Activated CD4-positive, alpha-beta T cell treated with anti-CD3 and anti-CD28 coated beads for 36 hours (primary cell): ENCODE measurements around the gene IGFL2. TPM values are rescaled to one million over a fixed set of nuclear protein-coding genes. Genes with fewer than 3 reads are reported as not detected.
"Not testable (repeated sequence)": the region's sequence is repeated elsewhere in the genome, so short reads cannot be mapped to it uniquely, and the experiment has no call there.

Source experiments
- ATAC-seq: fragments of 200-7000 bp; cut with Tn5 transposase; one replicate; pipeline ENCODE4 v1.10.0; 2021; ENCODE audit warnings: mild to moderate bottlenecking, moderate library complexity
- CTCF ChIA-PET: fragments of 350-600 bp; sonication (Branson Sonifier 250); formaldehyde crosslinking; loops from one replicate; lab custom pipeline; 2021; ENCODE audit warnings: antibody characterized with exemption; lab: Charles Lee
- POLR2A ChIA-PET: fragments of 350-600 bp; sonication (Branson Sonifier 250); formaldehyde crosslinking; loops from one replicate; lab custom pipeline; 2021; ENCODE audit warnings: antibody characterized with exemption, inconsistent platforms; lab: Charles Lee
- DNase-seq: peaks from one replicate; pipeline ENCODE4 v3.0.0-alpha.2; 2020
- H3K27ac Mint-ChIP-seq: one replicate; pipeline ENCODE4 v1.8.0; 2021; ENCODE audit warnings: mixed read lengths
- H3K27me3 Mint-ChIP-seq: one replicate; pipeline ENCODE4 v1.8.0; 2021; ENCODE audit warnings: mixed read lengths
- H3K36me3 Mint-ChIP-seq: one replicate; pipeline ENCODE4 v1.8.0; 2021; ENCODE audit warnings: low read depth, mixed read lengths
- H3K4me1 Mint-ChIP-seq: one replicate; pipeline ENCODE4 v1.8.0; 2021; ENCODE audit warnings: mixed read lengths
- H3K4me3 Mint-ChIP-seq: one replicate; pipeline ENCODE4 v1.8.0; 2021; ENCODE audit warnings: mild to moderate bottlenecking, moderate library complexity, mixed read lengths
- H3K9me3 Mint-ChIP-seq: one replicate; pipeline ENCODE4 v1.8.0; 2021; ENCODE audit warnings: low read depth, mixed read lengths
- intact Hi-C, 2 experiments: fragments of 100-400 bp; cut with DNase I in 1 of 2; cut with micrococcal nuclease in 1 of 2; formaldehyde crosslinking; loops; one replicate each; pipeline versions ENCODE4 v1.14.2 to v1.15.1; 2022 to 2024; cut with DNase I, micrococcal nuclease
- total RNA-seq, 2 experiments: library from RNA; stranded (reverse); gene quantifications; one replicate each; pipeline ENCODE4 v1.2.3, GENCODE V29; 2021

The IGFL2 gene
- total RNA-seq, 2 experiments from 2014 or later, result not detected

DNA sequence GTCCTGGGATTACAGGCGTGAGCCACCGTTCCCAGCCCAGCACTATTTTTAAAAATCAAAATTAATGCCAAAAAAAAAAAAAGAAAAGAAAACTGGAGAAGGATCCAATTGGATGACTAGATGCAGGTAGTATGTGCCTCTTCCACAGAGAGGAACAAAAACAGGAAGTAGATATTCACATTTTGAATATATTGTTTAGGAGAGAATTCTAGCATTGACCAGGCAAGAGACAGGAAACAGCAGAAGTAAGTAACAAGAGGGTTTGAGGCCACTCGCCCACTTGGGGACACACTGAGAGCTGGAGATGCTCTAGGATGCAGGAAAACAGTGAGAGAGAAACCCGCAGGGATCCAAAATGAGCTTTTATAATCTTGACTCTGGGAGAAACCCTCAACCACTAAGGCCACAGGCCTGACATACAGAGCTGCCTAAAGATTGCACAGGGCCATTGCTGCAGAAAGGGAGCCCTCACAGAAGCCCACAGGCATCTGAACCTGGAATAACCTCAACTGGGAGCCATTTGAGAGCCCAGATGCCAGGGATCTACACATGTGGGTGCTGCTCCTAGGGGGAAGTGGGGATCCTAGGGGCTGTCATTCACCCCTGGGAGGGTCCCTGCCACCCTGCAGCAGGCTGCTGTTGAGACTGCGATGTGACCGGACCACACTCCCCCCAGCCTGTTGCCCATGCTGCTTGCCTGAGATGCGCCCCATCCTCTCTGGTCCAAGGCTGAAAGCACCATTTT is 28.2 kb downstream of the IGFL2 start:
- no peaks in the 10 kb centered on the region for H3K9me3 Mint-ChIP-seq
- no peak overlapping the region for H3K27ac Mint-ChIP-seq
- ChIA-PET CTCF (interaction anchor here (0.6 to 1.4 kb wide), 2 partner anchors 93 to 339 kb away, joined by 3 read pairs; no protein-coding TSS in a partner anchor), POLR2A (interaction anchor here (0.6 kb wide), 1 partner anchor 768 kb away, joined by 3 read pairs; no protein-coding TSS in a partner anchor)
- H3K4me1 Mint-ChIP-seq, result peaks cover 6% of the 10 kb centered on the region
- intact Hi-C loops, result no loop called here
- no peak overlapping the region for H3K4me3 Mint-ChIP-seq
- DNase-seq (no peak), ATAC-seq (no peak)
- no peaks in the 10 kb centered on the region for H3K36me3 Mint-ChIP-seq
- peaks cover 39% of the 10 kb centered on the region for H3K27me3 Mint-ChIP-seq

GRCh38 chr19:46179076-46179759 is 31.2 kb downstream of the IGFL2 start:
- H3K36me3 Mint-ChIP-seq, result no peaks in the 10 kb centered on the region
- H3K27me3 Mint-ChIP-seq, result peaks cover 44% of the 10 kb centered on the region
- ChIA-PET POLR2A (no interaction called here), CTCF (interaction anchor here (0.7 kb wide), 1 partner anchor 135 kb away, joined by 3 read pairs; no protein-coding TSS in a partner anchor)
- no peak overlapping the region for H3K27ac Mint-ChIP-seq
- no peaks in the 10 kb centered on the region for H3K9me3 Mint-ChIP-seq
- ATAC-seq, result no peak
- no peak for DNase-seq
- H3K4me1 Mint-ChIP-seq, result peaks cover 12% of the 10 kb centered on the region
- H3K4me3 Mint-ChIP-seq, result no peak overlapping the region
- intact Hi-C loops, result no loop called here

DNA sequence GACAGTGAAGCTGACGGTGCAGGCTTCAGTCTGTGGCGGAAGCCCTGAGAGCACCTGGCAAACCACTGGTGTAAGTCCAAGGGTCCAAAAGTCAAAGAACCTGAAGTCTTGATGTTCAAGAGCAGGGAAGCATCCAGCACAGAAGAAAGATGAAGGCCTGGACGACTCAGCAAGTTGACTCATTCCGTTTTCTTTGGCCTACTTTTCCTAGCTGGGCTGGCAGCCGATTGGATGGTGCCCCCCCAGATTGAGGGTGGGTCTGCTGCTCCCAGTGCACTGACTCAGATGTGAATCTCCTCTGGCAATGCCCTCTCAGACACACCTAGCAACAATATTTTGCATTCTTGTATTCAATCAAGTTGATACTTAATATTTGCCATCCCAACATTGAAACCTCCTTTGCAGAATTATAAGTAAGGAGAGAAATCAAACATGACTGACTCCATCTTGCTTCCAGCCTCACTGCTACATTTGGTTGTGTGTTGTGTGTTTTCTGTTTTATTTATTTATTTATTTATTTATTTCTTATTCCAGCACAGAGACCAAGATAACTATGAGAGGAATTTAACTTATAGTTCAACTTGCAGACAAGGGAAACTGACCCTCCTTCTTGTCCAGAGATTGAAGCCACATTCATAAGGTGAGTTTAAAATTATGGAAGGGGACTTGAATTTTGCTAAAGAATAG is 32.8 kb downstream of the IGFL2 start:
- Mint-ChIP-seq H3K36me3 (no peaks in the 10 kb centered on the region), H3K4me3 (no peak overlapping the region), H3K27me3 (peaks cover 38% of the 10 kb centered on the region), H3K27ac (no peak overlapping the region), H3K9me3 (no peaks in the 10 kb centered on the region), H3K4me1 (peaks cover 27% of the 10 kb centered on the region)
- intact Hi-C loops, result loop anchor here in 1 of 2 experiments (1.0 kb wide), 2 partner anchors 33 to 66 kb away; partner anchors contain the start of gene IGFL2
- ChIA-PET CTCF (no interaction called here), POLR2A (no interaction called here)
- no peak for DNase-seq
- ATAC-seq, result no peak

- H3K27ac Mint-ChIP-seq, result no peak overlapping the region
- H3K4me1 Mint-ChIP-seq, result peaks cover 27% of the 10 kb centered on the region
- POLR2A ChIA-PET, result no interaction called here
- ATAC-seq (peak; percentile 91), DNase-seq (peak; percentile 60)
- H3K9me3 Mint-ChIP-seq, result no peaks in the 10 kb centered on the region
- H3K27me3 Mint-ChIP-seq, result peaks cover 37% of the 10 kb centered on the region
- CTCF ChIA-PET, result no interaction called here
- no peaks in the 10 kb centered on the region for H3K36me3 Mint-ChIP-seq
- intact Hi-C loops, result loop anchor here in 1 of 2 experiments (1.0 kb wide), 2 partner anchors 33 to 66 kb away; partner anchors contain the start of gene IGFL2
- no peak overlapping the region for H3K4me3 Mint-ChIP-seq
Observed at GRCh38 chr19:46181388-46181779, 33.3 kb downstream of the IGFL2 start.

- Mint-ChIP-seq H3K9me3 (no peaks in the 10 kb centered on the region), H3K27ac (no peak overlapping the region), H3K4me1 (peaks cover 27% of the 10 kb centered on the region), H3K36me3 (no peaks in the 10 kb centered on the region), H3K27me3 (peaks cover 39% of the 10 kb centered on the region), H3K4me3 (no peak overlapping the region)
- POLR2A ChIA-PET, result no interaction called here
- ATAC-seq, result no peak
- CTCF ChIA-PET, result no interaction called here
- intact Hi-C loops, result no loop called here
- DNase-seq, result no peak
Observed at GRCh38 chr19:46182476-46182875, 34.4 kb downstream of the IGFL2 start.

DNA sequence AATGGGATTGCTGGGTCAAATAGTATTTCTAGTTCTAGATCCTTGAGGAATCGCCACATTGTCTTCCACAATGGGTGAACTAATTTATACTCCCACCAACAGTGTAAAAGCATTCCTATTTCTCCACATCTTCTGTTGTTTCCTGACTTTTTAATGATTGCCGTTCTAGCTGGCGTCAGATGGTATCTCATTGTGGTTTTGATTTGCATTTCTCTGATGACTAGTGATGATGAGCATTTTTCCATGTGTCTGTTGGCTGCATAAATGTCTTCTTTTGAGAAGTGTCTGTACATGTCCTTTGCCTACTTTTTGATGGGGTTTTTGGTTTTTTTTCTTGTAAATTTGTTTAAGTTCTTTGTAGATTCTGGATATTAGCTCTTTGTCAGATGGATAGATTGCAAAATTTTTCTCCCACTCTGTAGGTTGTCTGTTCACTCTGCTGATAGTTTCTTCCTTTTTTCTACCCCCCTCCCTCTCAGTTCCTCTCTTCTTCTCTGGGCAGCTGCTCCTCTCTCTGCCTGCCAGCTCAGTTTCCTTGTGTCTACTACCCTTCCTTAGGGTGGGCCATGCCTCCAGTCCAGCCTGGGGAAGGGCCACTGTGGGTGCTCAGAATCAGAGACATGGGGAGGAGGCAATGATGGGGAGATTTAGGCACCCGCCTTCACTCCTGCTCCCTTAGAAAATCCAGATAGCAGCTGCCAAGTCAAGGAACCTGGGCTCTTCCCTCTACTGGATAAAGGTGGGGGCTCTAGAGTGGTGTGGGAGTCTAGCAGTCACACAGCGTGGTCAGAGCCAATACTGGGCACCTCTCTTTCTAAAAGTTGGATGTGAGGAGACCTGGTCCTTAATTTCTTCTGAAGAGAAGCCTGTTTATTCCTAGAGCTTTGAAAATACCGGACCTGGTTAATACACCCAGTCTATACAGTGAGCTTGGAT is 37.0 kb downstream of the IGFL2 start:
- H3K4me1 Mint-ChIP-seq, result peaks cover 27% of the 10 kb centered on the region
- ChIA-PET CTCF (interaction anchor here (0.6 to 1.4 kb wide), 5 partner anchors 70 to 168 kb away, joined by 3 to 5 read pairs (median 4); no protein-coding TSS in a partner anchor), POLR2A (interaction anchor here (0.6 to 0.7 kb wide), 2 partner anchors 326 to 489 kb away, joined by 3 to 4 read pairs; no protein-coding TSS in a partner anchor)
- H3K27me3 Mint-ChIP-seq, result peaks cover 44% of the 10 kb centered on the region
- H3K36me3 Mint-ChIP-seq, DNase-seq, H3K9me3 Mint-ChIP-seq: not testable (repeated sequence)
- intact Hi-C loops, result loop anchor here in 1 of 2 experiments (1.0 kb wide), 1 partner anchor 107 kb away; no protein-coding TSS in a partner anchor
- peak overlapping the region; percentile 81 for H3K27ac Mint-ChIP-seq
- peak; percentile 45 for ATAC-seq
- peak overlapping the region; percentile 1 for H3K4me3 Mint-ChIP-seq

GRCh38 chr19:46186101-46186716 is 38.2 kb downstream of the IGFL2 start:
- DNase-seq, result no peak
- H3K36me3 Mint-ChIP-seq, result no peaks in the 10 kb centered on the region
- H3K27ac Mint-ChIP-seq, result no peak overlapping the region
- no peaks in the 10 kb centered on the region for H3K9me3 Mint-ChIP-seq
- CTCF ChIA-PET, result interaction anchor here (1.4 kb wide), 1 partner anchor 158 kb away, joined by 5 read pairs; no protein-coding TSS in a partner anchor
- H3K27me3 Mint-ChIP-seq, result peaks cover 51% of the 10 kb centered on the region
- intact Hi-C loops, result no loop called here
- H3K4me3 Mint-ChIP-seq, result no peak overlapping the region
- POLR2A ChIA-PET, result no interaction called here
- H3K4me1 Mint-ChIP-seq, result peaks cover 21% of the 10 kb centered on the region
- no peak for ATAC-seq

DNA sequence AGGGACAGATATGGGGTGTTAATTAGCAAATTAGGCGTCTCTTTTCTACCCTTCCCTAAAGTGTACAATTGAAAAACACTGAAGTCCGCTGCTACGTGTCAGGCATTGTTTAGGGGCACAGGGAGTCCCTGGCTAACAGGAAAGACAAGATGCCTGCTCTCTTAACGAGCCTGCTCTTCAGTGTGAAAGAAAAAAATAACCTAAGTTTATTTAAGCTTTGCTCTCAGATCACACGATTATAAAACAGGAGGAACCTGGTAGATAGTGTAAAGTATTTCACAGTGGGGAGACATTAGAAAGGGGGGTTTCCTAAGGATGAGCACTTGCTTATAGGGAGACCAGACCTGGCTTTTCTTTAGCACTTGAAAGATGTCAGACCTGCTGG is 38.7 kb downstream of the IGFL2 start:
- no peak for DNase-seq
- peaks cover 51% of the 10 kb centered on the region for H3K27me3 Mint-ChIP-seq
- intact Hi-C loops, result no loop called here
- H3K27ac Mint-ChIP-seq, result peak overlapping the region; percentile 37
- ChIA-PET POLR2A (no interaction called here), CTCF (interaction anchor here (0.6 kb wide), 1 partner anchor 107 kb away, joined by 3 read pairs; no protein-coding TSS in a partner anchor)
- H3K4me1 Mint-ChIP-seq, result peaks cover 16% of the 10 kb centered on the region
- H3K9me3 Mint-ChIP-seq, result no peaks in the 10 kb centered on the region
- no peak for ATAC-seq
- no peaks in the 10 kb centered on the region for H3K36me3 Mint-ChIP-seq
- no peak overlapping the region for H3K4me3 Mint-ChIP-seq

DNA sequence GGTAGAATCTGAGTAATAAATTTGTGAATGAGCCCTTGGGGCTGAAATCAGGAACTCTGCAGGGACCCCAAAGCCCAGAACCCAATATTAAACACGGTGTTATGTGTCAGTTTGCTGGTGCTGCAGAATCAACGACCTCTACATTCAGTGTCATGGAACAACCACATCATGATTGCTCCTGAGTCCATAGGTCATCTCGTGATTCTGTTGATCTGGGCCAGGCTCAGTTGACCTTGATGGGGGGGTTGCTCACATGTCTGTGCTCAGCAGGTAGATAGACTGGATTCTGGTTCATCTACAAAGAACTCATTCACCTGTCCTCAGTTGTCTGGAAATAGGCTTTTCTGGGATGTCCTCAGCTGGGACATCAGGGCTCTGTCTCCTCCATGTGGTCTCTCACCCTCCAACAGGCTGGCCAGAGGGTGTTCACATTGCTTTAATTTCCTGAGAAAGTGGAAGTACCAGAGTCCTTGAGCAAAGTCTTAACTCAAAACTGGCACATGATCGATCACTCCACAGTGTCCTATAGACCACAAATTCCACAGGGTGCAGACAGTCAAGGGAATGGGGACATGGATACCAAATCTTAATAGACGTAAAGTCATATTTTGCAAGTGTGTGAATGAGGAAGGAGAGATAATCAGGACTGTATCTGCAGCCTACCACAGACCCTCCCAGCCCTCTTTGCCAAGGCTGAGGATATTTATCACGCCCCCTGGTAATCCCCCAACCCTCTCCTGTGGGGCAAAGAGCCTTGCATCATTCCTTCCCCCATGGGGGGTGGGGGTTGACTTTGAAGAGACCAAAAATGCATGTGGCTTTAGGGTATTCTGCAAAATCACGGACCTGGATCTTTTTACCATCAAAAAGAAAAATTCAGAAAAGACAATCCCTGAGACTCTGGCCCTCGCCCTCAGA is 42.2 kb downstream of the IGFL2 start:
- peaks cover 5% of the 10 kb centered on the region for H3K4me1 Mint-ChIP-seq
- no peak overlapping the region for H3K27ac Mint-ChIP-seq
- intact Hi-C loops, result loop anchor here (1.0 to 2.0 kb wide), 6 partner anchors 73 to 161 kb away; no protein-coding TSS in a partner anchor
- H3K9me3 Mint-ChIP-seq, result no peaks in the 10 kb centered on the region
- POLR2A ChIA-PET, result no interaction called here
- ATAC-seq (no peak), DNase-seq (no peak)
- no peak overlapping the region for H3K4me3 Mint-ChIP-seq
- H3K36me3 Mint-ChIP-seq, result no peaks in the 10 kb centered on the region
- CTCF ChIA-PET, result interaction anchor here (0.6 to 2.2 kb wide), 9 partner anchors 36 to 1677 kb away, joined by 3 to 16 read pairs (median 3); no protein-coding TSS in a partner anchor
- peaks cover 38% of the 10 kb centered on the region for H3K27me3 Mint-ChIP-seq
